H1 (cell line): ENCODE measurements around the gene FARS2. TPM values are rescaled to one million over a fixed set of nuclear protein-coding genes. Genes with fewer than 3 reads are reported as not detected.

Experiments used
- SUZ12 ChIP-seq: fragments of 200-600 bp; sonication (generic); IDR thresholded peaks from 2 replicates; pipeline ENCODE4 v1.6.1; 2012; ENCODE audit warnings: mild to moderate bottlenecking, inconsistent platforms, low read length, moderate library complexity, mixed read lengths
- polyA plus RNA-seq, 7 experiments: library from polyadenylated mRNA; depleted of rRNA in 3 of 7; stranded (reverse) in 5 of 7; unstranded in 2 of 7; fragments of >200 nt in 5 of 7; fragments of 200-250 nt in 2 of 7; gene quantifications; 1 replicate in 5 of 7; 2 replicates in 1 of 7; 4 replicates in 1 of 7; pipeline versions ENCODE4 v1.2.1 to v1.2.3, GENCODE V29; 2011 to 2013; ENCODE audit warnings: missing spikeins in 2 of 7, mixed read lengths in 2 of 7
- total RNA-seq: library from RNA; stranded (reverse); fragmentation: NEBNext Ultra II Directional; extraction: Animal tissue kit (Norgen Biotek cat#: 25700); gene quantifications from 2 replicates; pipeline ENCODE4 v1.2.1, GENCODE V29; 2021
- TF ChIP-seq, protein P1 (sequence below): fragments of 300-600 bp; sonication (generic); IDR thresholded peaks from 2 replicates; pipeline ENCODE4 v1.7.1; 2012; ENCODE audit warnings: low read length, moderate library complexity, mild to moderate bottlenecking, inconsistent platforms; ENCODE audit not compliant: insufficient replicate concordance
- TF ChIP-seq, protein P2 (sequence below): IDR thresholded peaks from 2 replicates; pipeline ENCODE4 v1.6.1; 2012; ENCODE audit warnings: low read length, inconsistent platforms
- TF ChIP-seq, protein P3 (sequence below): IDR thresholded peaks from 2 replicates; pipeline ENCODE4 v1.6.1; 2011; ENCODE audit warnings: low read depth, mild to moderate bottlenecking, low read length; ENCODE audit not compliant: insufficient read depth

Gene FARS2
- total and polyA plus RNA-seq, 2 of the 8 experiments (the other 6 are each of a cell fraction or from before 2014, with no cell fraction given), result 11.7 to 14.4 TPM

DNA sequence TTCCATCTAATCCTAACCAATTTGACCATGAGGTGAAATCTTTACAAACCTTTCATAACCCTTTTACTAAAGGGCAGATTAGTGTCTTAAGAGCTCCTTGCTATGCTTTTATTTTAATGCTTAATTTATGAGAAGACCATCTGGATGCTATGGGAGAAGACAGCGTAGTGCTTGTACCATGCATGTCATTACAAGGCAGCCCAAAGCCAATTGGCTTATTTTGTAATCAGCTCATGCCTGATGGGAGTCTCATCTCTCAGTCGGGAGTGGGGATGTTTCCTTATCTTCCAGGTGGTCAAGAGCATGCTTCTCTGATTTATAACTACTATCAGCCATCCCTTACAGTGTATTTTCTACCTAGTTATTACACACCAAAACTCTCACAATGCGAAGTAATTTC, 304.7 kb downstream of the FARS2 start (continued):
- TF ChIP-seq, protein P1, sequence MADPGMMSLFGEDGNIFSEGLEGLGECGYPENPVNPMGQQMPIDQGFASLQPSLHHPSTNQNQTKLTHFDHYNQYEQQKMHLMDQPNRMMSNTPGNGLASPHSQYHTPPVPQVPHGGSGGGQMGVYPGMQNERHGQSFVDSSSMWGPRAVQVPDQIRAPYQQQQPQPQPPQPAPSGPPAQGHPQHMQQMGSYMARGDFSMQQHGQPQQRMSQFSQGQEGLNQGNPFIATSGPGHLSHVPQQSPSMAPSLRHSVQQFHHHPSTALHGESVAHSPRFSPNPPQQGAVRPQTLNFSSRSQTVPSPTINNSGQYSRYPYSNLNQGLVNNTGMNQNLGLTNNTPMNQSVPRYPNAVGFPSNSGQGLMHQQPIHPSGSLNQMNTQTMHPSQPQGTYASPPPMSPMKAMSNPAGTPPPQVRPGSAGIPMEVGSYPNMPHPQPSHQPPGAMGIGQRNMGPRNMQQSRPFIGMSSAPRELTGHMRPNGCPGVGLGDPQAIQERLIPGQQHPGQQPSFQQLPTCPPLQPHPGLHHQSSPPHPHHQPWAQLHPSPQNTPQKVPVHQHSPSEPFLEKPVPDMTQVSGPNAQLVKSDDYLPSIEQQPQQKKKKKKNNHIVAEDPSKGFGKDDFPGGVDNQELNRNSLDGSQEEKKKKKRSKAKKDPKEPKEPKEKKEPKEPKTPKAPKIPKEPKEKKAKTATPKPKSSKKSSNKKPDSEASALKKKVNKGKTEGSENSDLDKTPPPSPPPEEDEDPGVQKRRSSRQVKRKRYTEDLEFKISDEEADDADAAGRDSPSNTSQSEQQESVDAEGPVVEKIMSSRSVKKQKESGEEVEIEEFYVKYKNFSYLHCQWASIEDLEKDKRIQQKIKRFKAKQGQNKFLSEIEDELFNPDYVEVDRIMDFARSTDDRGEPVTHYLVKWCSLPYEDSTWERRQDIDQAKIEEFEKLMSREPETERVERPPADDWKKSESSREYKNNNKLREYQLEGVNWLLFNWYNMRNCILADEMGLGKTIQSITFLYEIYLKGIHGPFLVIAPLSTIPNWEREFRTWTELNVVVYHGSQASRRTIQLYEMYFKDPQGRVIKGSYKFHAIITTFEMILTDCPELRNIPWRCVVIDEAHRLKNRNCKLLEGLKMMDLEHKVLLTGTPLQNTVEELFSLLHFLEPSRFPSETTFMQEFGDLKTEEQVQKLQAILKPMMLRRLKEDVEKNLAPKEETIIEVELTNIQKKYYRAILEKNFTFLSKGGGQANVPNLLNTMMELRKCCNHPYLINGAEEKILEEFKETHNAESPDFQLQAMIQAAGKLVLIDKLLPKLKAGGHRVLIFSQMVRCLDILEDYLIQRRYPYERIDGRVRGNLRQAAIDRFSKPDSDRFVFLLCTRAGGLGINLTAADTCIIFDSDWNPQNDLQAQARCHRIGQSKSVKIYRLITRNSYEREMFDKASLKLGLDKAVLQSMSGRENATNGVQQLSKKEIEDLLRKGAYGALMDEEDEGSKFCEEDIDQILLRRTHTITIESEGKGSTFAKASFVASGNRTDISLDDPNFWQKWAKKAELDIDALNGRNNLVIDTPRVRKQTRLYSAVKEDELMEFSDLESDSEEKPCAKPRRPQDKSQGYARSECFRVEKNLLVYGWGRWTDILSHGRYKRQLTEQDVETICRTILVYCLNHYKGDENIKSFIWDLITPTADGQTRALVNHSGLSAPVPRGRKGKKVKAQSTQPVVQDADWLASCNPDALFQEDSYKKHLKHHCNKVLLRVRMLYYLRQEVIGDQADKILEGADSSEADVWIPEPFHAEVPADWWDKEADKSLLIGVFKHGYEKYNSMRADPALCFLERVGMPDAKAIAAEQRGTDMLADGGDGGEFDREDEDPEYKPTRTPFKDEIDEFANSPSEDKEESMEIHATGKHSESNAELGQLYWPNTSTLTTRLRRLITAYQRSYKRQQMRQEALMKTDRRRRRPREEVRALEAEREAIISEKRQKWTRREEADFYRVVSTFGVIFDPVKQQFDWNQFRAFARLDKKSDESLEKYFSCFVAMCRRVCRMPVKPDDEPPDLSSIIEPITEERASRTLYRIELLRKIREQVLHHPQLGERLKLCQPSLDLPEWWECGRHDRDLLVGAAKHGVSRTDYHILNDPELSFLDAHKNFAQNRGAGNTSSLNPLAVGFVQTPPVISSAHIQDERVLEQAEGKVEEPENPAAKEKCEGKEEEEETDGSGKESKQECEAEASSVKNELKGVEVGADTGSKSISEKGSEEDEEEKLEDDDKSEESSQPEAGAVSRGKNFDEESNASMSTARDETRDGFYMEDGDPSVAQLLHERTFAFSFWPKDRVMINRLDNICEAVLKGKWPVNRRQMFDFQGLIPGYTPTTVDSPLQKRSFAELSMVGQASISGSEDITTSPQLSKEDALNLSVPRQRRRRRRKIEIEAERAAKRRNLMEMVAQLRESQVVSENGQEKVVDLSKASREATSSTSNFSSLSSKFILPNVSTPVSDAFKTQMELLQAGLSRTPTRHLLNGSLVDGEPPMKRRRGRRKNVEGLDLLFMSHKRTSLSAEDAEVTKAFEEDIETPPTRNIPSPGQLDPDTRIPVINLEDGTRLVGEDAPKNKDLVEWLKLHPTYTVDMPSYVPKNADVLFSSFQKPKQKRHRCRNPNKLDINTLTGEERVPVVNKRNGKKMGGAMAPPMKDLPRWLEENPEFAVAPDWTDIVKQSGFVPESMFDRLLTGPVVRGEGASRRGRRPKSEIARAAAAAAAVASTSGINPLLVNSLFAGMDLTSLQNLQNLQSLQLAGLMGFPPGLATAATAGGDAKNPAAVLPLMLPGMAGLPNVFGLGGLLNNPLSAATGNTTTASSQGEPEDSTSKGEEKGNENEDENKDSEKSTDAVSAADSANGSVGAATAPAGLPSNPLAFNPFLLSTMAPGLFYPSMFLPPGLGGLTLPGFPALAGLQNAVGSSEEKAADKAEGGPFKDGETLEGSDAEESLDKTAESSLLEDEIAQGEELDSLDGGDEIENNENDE, result no peak
- TF ChIP-seq, protein P2, sequence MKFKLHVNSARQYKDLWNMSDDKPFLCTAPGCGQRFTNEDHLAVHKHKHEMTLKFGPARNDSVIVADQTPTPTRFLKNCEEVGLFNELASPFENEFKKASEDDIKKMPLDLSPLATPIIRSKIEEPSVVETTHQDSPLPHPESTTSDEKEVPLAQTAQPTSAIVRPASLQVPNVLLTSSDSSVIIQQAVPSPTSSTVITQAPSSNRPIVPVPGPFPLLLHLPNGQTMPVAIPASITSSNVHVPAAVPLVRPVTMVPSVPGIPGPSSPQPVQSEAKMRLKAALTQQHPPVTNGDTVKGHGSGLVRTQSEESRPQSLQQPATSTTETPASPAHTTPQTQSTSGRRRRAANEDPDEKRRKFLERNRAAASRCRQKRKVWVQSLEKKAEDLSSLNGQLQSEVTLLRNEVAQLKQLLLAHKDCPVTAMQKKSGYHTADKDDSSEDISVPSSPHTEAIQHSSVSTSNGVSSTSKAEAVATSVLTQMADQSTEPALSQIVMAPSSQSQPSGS, result no peak
- TF ChIP-seq SUZ12, result no peak
- TF ChIP-seq, protein P3, sequence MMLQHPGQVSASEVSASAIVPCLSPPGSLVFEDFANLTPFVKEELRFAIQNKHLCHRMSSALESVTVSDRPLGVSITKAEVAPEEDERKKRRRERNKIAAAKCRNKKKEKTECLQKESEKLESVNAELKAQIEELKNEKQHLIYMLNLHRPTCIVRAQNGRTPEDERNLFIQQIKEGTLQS, result no peak
